Activated CD8-positive, alpha-beta memory T cell treated with anti-CD3 and anti-CD28 coated beads for 1 hour (primary cell): ENCODE data around the gene PRM3.

Experiments used
- DNase-seq, 2 donors: peaks; one replicate each; pipeline ENCODE4 v3.0.0-alpha.2; 2020; ENCODE audit warnings: low read depth in 1 of 2; ENCODE audit errors: extremely low read depth in 1 of 2

The PRM3 gene

GRCh38 chr16:11283820-11284248 is 10.4 kb upstream of the PRM3 start:
- no peak for DNase-seq

- no peak for DNase-seq
Observed at GRCh38 chr16:11280616-11281522, 7.4 kb upstream of the PRM3 start, which contains the start of gene PRM1. Gene PRM1, minus strand, starts transcription at chr16:11281330. Its CDS starts 92 bp downstream, at chr16:11281238.

- no peak for DNase-seq
Observed at GRCh38 chr16:11278681-11279628, 5.5 kb upstream of the PRM3 start.

GRCh38 chr16:11277607-11278337 is 4.3 kb upstream of the PRM3 start:
- DNase-seq: no peak

- DNase-seq: no peak
Observed at GRCh38 chr16:11276896-11277593, 3.6 kb upstream of the PRM3 start.

GRCh38 chr16:11276143-11276895 is 2.9 kb upstream of the PRM3 start, which contains the start of gene PRM2:
Gene PRM2, minus strand, starts transcription at chr16:11276480. Its CDS starts 110 bp downstream, at chr16:11276370.
- DNase-seq: no peak

GRCh38 chr16:11274964-11275363 is 1.5 kb upstream of the PRM3 start:
- no peak for DNase-seq

GRCh38 chr16:11273721-11274324 is 394 bp upstream of the PRM3 start:
- no peak for DNase-seq

- no peak for DNase-seq
Observed at GRCh38 chr16:11272484-11272883, 945 bp downstream of the PRM3 start.

- no peak for DNase-seq
Observed at GRCh38 chr16:11271610-11272009, 1.8 kb downstream of the PRM3 start.

GRCh38 chr16:11270602-11271162 is 2.7 kb downstream of the PRM3 start:
- no peak for DNase-seq

- DNase-seq: no peak
Observed at GRCh38 chr16:11268921-11269375, 4.5 kb downstream of the PRM3 start, which contains the start of gene TNP2. Gene TNP2, minus strand, starts transcription at chr16:11269325. Its CDS starts 63 bp downstream, at chr16:11269262.

GRCh38 chr16:11265124-11265523 is 8.3 kb downstream of the PRM3 start:
- no peak for DNase-seq

GRCh38 chr16:11264155-11264832 is 9.1 kb downstream of the PRM3 start:
- DNase-seq: no peak

GRCh38 chr16:11263737-11264136 is 9.7 kb downstream of the PRM3 start:
- no peak for DNase-seq

GRCh38 chr16:11262915-11263314 is 10.5 kb downstream of the PRM3 start:
- DNase-seq: no peak

- DNase-seq: no peak
Observed at GRCh38 chr16:11260596-11260966, 12.8 kb downstream of the PRM3 start.
